BE2C (cell line): ENCODE data around the gene DAB2IP.

Experiments
- DNase-seq: peaks from one replicate; pipeline ENCODE4 v3.0.0-alpha.2; 2020
- H3K27me3 ChIP-seq: fragments of 250-450 bp; sonication (Bioruptor Pico); 2 replicates; pipeline ENCODE4 v1.5.1; 2020; ENCODE audit warnings: mild to moderate bottlenecking
- H3K36me3 ChIP-seq: fragments of 250-450 bp; sonication (Bioruptor Pico); 2 replicates; pipeline ENCODE4 v1.5.1; 2020; ENCODE audit warnings: mild to moderate bottlenecking
- H3K4me1 ChIP-seq: fragments of 250-450 bp; sonication (Bioruptor Pico); 2 replicates; pipeline ENCODE4 v1.5.1; 2020
- H3K4me3 ChIP-seq: 2 replicates; pipeline ENCODE4 v1.5.1; 2011; ENCODE audit warnings: low read depth, low read length
- H3K9me3 ChIP-seq: fragments of 250-450 bp; sonication (Bioruptor Pico); 2 replicates; pipeline ENCODE4 v1.5.1; 2020
- TF ChIP-seq, protein P1 (sequence below): IDR thresholded peaks from 2 replicates; pipeline ENCODE4 v1.5.1; 2012; ENCODE audit warnings: mild to moderate bottlenecking, low read depth, low read length

DAB2IP gene

DNA sequence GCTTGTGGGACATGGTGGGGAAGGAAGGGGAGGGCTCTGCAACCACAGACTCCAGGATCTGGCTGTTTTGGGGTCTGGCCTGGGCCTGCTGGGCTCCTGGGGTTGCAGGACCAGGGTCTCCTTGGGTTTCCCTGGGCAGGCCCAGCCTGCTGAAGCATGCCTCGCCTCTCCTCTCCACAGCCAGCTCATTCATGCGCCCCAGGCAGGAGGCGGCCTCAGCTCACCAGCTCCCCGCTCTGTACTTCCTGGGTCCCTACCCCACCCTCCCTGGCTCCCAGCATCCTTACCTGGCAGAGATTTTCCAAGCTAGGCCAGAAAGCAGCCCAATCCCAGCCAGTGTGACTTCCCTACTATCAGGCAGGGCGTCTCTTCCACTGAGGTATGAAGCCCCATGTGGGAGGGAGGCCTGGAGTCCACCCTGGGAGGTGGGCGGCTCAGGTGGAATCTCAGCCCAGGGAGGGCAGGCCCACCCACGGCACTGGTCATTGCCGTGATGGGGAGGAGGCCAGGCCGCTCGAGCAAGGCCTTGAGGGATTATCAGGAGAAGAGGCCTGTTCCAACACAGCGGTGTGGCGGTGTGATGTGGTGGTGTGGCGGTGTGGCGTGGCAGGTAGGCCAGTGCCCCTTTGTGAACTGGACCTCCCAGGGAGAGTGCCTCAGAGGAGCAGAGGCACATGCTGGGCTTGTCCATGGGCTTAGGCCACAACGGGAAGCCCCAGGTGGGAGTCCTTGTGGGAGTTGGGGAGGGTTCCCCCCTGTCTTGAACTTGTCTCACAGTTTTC, 103.4 kb downstream of the DAB2IP start:
- Histone ChIP-seq H3K9me3 (no peaks in the 10 kb centered on the region), H3K4me3 (no peak overlapping the region), H3K4me1 (no peaks in the 10 kb centered on the region), H3K36me3 (0 out of 2 replicates have a peak, but pooled peaks cover 3% of the 10 kb centered on the region), H3K27me3 (no peaks in the 10 kb centered on the region)
- TF ChIP-seq, protein P1, sequence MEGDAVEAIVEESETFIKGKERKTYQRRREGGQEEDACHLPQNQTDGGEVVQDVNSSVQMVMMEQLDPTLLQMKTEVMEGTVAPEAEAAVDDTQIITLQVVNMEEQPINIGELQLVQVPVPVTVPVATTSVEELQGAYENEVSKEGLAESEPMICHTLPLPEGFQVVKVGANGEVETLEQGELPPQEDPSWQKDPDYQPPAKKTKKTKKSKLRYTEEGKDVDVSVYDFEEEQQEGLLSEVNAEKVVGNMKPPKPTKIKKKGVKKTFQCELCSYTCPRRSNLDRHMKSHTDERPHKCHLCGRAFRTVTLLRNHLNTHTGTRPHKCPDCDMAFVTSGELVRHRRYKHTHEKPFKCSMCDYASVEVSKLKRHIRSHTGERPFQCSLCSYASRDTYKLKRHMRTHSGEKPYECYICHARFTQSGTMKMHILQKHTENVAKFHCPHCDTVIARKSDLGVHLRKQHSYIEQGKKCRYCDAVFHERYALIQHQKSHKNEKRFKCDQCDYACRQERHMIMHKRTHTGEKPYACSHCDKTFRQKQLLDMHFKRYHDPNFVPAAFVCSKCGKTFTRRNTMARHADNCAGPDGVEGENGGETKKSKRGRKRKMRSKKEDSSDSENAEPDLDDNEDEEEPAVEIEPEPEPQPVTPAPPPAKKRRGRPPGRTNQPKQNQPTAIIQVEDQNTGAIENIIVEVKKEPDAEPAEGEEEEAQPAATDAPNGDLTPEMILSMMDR = no peak
- DNase-seq = no peak

GRCh38 chr9:121755581-121755980, 104.1 kb downstream of the DAB2IP start:
- no peak for DNase-seq
- Histone ChIP-seq H3K4me3 (no peak overlapping the region), H3K36me3 (peaks cover 8% of the 10 kb centered on the region), H3K9me3 (no peaks in the 10 kb centered on the region), H3K27me3 (no peaks in the 10 kb centered on the region), H3K4me1 (no peaks in the 10 kb centered on the region)
- TF ChIP-seq, protein P1 = no peak

GRCh38 chr9:121756474-121757280, 105.2 kb downstream of the DAB2IP start:
- no peaks in the 10 kb centered on the region for H3K27me3 ChIP-seq
- H3K36me3 ChIP-seq = peaks cover 14% of the 10 kb centered on the region
- no peak for DNase-seq
- H3K4me1 ChIP-seq = no peaks in the 10 kb centered on the region
- no peaks in the 10 kb centered on the region for H3K9me3 ChIP-seq
- TF ChIP-seq, protein P1 = no peak
- no peak overlapping the region for H3K4me3 ChIP-seq

DNA sequence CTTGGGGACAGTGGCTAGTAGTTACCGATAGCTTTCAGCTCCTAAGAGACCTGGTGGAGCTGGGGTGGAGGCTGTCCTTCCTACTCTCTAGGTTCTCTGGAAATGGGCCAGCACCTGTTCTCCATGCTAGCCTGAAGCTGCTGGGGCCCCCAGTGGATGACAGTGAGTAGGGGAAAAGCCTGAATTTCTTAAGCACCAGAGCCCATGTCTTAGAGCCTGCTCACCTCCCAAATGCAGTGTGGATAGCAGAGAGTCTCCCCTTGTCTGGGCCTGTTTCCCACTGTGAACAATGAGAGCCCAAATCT, 105.8 kb downstream of the DAB2IP start:
- Histone ChIP-seq H3K4me1 (no peaks in the 10 kb centered on the region), H3K36me3 (peaks cover 14% of the 10 kb centered on the region), H3K27me3 (no peaks in the 10 kb centered on the region), H3K9me3 (no peaks in the 10 kb centered on the region), H3K4me3 (no peak overlapping the region)
- TF ChIP-seq, protein P1 = no peak
- no peak for DNase-seq

DNA sequence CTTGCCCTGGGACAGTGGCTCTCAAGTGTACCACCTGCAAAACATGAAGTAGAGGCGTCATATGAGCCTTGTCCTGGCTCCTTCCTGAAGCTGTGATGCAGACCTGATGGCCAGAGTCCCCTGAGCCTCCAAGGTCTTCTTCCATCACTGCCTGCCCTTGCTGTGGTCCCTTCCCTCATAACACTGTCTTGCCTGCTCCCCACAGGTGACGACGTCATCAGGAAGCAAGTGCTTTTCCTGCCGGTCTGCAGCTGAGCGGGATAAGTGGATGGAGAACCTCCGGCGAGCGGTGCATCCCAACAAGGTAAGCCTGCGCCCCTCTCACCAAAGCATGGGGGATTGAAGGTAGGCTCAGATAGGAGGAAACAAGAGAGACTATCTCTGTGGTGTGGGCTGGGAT, 107.3 kb downstream of the DAB2IP start:
- no peaks in the 10 kb centered on the region for H3K4me1 ChIP-seq
- H3K9me3 ChIP-seq = no peaks in the 10 kb centered on the region
- no peak overlapping the region for H3K4me3 ChIP-seq
- TF ChIP-seq, protein P1 = no peak
- H3K36me3 ChIP-seq = peaks cover 18% of the 10 kb centered on the region
- DNase-seq = no peak
- H3K27me3 ChIP-seq = no peaks in the 10 kb centered on the region

- no peak for DNase-seq
- no peaks in the 10 kb centered on the region for H3K4me1 ChIP-seq
- TF ChIP-seq, protein P1 = no peak
- H3K4me3 ChIP-seq = no peak overlapping the region
- H3K9me3 ChIP-seq = no peaks in the 10 kb centered on the region
- peaks cover 28% of the 10 kb centered on the region for H3K36me3 ChIP-seq
- H3K27me3 ChIP-seq = no peaks in the 10 kb centered on the region
These were observed 108.6 kb downstream of the DAB2IP start for GRCh38 chr9:121759996-121760395.
